HL-60/S4 (cell line): ENCODE data around the gene MYMK.
"Not testable (repeated sequence)": the region's sequence is repeated elsewhere in the genome, so short reads cannot be mapped to it uniquely, and the experiment has no call there.

ENCODE experiments used
- in situ Hi-C: fragments of 300-500 bp; cut with MboI; formaldehyde crosslinking; loops from 2 replicates; pipeline ENCODE4 v1.14.3; 2022; ENCODE audit warnings: low sequenced_read_pairs

MYMK gene, protein sequence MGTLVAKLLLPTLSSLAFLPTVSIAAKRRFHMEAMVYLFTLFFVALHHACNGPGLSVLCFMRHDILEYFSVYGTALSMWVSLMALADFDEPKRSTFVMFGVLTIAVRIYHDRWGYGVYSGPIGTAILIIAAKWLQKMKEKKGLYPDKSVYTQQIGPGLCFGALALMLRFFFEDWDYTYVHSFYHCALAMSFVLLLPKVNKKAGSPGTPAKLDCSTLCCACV

DNA sequence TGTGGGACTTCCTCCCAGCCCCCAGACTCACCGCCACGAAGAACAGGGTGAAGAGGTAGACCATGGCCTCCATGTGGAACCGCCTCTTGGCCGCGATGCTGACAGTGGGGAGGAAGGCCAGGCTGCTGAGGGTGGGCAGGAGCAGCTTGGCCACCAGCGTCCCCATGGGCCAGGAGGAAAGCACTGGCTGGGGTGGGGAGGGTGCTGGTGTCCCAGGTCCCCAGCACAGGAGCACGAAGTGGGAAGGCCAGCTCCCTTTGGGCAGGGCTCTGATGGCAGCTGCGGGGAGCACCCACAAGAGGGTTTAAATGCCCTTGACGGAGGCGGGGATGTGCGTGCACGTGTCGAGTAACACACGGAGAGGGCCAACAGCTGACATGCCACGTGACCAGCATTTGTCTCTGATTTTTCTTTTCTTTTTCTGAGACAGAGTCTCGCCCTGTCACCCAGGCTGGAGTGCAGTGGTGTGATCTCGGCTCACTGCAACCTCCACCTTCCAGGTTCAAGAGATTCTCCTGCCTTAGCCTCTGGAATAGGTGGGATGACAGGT is at the start of gene MYMK:
TSS of gene MYMK (minus strand) at position 281 of the 550 bp plus-strand sequence. CDS start at position 166, 115 bp downstream.
- in situ Hi-C loops: no loop called here

DNA sequence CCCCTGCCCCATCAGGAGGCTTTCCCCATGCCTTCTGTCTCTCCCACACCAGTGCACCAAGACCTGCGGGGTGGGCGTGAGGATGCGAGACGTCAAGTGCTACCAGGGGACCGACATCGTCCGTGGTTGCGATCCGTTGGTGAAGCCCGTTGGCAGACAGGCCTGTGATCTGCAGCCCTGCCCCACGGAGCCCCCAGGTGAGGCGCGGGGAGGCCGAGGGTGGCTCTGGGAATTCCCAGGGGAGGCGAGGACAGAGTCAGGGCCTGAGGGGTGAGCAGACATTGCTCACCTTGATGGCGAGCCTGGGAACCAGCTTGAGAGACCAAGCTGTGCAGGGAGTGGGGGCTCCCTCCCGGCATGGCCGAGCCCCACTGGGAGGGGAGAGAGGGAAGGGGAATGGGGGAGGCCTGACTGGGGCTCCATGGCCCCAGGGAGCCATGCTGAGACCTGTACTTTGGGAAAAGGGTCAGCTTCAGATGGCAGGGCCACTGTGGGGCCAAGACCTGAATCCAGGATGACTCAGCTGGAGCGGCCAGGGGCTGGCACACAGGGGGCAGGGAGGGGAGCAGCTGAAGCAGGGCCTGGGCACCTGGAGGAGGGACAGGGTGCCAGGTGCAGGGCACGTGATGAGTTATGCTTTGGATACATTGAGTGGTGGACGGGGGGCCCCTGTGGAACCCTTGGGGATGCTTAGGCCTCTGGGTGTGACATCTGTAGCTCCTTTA is 49.2 kb upstream of the MYMK start:
- in situ Hi-C loops: no loop called here

DNA sequence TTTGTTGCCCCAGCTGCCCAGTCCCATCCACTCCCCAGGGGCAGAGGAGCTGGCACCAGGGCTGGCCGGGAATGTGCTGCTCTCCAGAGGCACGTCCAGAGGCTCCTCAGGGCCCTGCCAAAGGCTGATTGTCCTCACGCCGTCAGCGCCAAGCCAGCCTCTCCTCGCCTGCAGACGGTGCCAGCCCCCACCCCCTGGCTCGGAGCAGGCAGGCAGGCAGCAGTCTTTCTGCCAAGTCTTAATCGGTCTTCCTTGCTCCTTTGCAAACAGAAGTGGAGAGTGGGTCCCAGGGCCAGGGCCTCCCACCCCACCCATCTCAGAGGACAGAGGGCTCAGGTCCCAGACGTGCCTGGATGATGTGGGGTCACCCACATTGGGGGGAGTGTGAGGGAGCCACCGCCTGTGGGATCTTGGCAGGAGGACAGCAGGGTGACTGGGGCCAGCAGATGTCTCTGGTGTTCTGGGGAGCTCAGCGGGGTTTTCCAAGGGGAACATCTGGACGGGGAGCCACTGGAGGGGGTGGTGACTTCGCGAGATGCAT is 48.1 kb upstream of the MYMK start:
- in situ Hi-C loops: no loop called here

DNA sequence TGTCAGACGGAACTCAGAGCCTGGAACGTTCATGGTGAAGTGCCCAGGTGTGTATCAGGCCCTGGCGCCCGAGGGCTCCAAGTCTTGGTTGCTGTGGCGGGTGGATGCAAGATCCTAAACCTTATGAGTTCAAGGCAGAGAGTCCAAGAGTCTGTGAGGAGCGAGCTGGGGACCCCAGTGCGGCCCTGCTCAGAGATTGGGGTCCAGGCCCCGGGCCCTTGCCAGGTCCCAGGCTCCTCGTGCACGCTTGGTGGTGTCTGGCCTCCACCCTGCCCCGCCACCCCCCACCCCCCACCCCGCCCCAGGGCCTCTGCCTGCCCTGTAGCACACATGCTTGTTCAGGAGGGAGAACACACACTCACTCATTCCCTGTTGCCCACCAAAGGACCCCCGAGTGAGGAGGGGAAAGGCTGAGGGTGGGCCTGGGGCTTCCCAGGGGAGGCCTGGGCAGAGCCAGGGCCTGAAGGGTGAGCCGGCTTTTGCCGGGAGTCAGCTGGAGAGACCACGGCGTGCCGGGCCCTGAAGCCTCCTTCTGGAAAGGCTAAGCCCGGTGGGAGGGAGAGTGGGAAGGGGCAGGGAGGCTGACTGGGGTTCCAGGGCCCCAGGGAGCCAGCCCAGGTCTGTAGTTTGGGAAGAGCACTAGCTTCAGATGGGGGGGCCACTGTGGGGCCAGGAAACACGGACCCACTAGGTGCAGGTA is 47.3 kb upstream of the MYMK start:
- in situ Hi-C loops: no loop called here

DNA sequence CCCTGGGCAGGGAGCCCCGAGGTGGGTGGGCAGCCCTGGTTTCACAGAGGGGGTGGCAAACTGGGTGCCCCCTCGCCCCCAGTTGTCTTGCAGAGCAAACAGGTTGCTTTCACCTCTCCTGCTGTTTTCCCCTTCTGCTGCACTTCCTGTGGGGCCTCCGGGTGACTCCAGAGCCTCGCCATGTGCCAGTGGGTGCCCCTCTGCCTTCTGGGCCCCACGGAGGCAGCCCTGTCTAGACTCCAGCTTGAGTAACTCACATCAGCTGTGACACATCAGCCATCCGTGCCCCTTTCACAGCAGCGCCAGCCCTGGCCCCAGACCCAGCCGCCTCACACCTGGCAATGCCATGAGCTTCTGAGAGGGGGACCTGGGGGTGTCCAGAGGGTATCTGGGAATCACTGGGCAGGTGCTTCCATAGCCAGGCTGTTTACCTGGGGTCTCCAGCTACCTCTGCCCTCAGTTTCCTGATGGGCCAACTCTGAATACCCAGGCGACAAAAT is 46.7 kb upstream of the MYMK start:
- in situ Hi-C loops: no loop called here

DNA sequence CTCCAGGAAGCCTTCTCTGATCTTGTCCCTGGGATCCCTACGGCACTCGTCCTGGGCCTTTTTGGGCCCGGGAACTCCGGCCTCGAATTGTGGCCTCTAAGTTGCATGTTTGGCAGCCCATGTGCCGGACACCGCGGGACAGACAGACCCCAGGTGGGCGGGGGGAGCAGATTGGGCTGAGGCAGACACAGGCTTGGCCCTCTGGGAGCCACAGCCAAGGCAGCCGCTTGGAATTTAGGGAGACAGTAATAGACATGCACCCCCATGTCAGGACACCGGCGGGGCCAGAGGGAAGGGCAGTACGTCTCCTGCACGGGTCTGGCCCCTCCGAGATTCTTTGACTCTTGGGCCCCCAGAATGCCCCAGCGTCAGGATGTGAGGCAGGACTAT is 45.9 kb upstream of the MYMK start:
- in situ Hi-C loops: no loop called here

DNA sequence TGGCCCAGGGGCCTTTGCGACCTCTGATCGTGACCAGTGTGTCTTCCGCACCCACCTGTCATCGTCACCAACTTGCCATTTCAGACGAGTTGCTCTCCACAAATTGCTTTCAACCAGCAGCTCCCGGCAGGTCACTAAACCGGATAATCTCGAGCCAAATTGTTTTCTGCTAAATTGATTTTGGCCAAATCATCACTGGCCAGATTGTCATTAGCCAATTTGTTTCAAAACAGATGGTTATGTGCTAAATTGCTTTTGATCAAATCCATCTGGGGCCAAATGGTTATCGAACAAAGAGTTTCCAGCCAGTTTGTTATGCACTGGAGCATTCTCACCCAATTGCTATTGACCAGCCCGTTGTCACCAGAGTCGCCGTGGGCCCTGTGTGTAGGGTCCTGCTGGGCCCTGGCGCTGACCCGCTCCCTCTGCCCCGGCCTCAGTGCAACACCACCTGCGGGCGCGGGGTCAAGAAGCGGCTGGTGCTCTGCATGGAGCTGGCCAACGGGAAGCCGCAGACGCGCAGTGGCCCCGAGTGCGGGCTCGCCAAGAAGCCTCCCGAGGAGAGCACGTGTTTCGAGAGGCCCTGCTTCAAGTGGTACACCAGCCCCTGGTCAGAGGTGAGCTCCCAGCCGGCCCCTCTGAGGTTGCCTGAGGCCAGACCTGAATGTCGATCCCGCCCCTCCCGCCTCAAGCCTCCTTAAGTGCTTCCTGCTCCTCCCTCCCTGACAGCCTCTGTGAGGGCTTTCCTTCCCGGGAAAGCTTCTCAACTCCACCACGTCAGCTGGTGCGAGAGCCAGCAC is 45.3 kb upstream of the MYMK start:
- in situ Hi-C loops: no loop called here

DNA sequence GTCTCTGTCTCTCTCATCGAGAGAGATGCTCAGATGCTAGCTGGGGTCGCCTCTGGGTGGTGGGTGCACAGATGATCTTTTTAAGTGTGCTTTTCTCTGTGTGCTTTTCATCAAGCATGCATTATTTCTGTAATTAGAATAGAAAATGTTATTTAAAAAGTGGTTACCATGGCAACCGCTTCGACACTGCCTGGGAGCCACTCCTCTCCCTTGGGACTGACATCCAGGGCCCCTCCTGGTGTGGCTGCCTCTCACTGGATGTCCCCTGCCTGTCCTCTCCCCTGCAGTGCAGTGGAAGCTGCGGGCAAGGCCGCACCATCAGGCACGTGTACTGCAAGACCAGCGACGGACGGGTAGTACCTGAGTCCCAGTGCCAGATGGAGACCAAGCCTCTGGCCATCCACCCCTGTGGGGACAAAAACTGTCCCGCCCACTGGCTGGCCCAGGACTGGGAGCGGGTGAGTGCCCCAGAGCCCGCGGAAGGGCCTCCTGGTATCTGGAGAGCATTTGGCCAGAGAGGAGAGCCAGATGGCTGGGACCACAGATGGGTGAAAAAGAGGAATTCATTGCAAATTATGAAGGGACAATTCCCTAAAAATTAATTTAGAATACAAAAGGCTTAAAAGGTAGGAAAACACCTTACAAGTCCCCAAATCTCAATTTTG is 44.5 kb upstream of the MYMK start:
- in situ Hi-C loops: no loop called here

DNA sequence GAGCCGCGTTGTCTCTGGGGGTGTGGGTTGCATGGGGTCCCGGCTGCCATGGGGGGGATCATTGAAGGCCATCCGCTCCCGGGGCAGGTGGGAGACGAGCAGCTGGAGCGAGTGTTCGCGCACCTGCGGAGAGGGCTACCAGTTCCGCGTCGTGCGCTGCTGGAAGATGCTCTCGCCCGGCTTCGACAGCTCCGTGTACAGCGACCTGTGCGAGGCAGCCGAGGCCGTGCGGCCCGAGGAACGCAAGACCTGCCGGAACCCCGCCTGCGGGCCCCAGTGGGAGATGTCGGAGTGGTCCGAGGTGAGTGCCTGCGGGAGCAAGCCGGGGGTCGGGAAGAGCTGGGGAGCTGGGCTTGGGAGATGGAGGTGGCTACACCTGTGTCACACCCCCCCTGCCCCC is 43.4 kb upstream of the MYMK start:
- in situ Hi-C loops: no loop called here

DNA sequence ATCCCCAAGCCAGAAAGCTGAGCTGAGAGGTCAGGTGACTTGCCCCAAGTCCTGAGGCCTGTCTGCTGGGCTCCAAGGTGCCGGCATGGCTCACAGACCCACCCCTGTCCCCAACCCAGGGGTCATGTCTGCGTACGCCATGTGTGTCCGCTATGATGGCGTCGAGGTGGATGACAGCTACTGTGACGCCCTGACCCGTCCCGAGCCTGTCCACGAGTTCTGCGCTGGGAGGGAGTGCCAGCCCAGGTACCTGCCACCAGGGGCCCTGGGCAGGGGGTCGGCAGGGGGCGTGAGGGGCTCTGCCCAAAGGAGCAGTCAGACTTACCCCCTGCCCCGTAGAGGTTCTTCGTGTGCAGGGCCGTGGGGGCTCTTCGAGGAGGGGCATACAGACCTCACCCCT is 42.1 kb upstream of the MYMK start:
- in situ Hi-C loops: no loop called here

DNA sequence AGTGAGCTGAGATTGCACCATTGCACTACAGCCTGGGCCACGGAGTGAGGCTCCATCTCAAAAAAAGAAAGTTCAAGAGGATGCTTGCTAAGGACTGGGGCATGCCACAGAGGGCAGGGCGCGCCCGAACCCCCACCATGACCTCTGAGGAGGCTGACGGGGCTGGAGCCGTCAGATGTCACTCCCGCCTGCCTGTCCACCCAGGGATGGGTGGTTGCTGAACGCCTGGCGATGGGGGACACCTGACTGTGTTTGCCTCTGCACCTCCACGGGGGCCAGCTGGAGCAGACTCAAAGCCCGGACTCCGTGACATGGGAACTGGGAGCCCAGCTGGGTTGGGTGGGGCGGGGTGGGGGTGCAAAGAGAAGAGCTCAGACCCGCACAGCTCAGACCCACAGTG is 41.6 kb upstream of the MYMK start:
- in situ Hi-C loops: no loop called here

DNA sequence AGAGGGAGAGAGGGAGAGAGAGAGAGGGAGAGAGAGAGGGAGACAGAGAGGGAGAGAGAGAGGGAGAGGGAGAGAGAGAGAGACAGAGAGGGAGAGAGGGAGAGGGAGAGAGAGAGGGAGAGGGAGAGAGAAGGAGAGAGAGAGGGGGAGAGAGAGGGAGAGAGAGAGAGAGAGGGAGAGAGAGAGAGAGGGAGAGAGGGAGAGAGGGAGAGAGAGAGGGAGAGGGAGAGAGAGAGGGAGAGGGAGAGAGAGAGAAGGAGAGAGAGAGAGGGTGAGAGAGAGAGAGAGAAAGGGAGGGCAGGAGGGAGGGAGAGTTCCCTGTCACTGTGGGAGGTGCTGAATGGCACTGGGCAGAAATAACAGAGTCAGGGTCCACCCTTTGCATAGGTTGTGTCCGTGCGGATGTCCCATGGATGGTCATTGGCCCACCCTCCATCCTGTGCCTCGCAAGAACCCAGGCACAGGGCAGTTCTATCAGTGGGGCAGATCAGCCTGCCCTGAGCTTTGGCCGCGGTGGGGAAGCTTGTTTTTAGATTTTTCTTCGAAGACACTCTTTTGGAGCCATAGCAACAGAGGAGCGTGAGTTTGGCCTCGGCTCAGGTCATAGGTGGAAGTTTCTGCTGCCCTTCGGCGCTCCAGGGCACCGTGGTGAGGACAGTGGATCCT is 39.8 kb upstream of the MYMK start:
- in situ Hi-C loops: no loop called here

DNA sequence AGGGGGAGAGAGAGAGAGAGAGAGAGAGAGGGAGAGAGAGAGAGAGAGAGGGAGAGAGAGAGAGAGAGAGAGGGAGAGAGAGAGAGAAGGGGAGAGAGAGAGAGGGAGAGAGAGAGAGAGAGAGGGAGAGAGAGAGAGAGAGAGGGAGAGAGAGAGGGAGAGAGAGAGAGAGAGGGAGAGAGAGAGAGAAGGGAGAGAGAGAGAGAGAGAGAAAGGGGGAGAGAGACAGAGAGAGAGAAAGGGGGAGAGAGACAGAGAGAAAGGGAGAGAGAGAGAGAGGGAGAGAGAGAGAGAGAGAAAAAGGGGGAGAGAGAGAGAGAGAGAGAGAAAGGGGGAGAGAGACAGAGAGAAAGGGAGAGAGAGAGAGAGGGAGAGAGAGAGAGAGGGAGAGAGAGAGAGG is 39.1 kb upstream of the MYMK start:
- in situ Hi-C loops: not testable (repeated sequence)

DNA sequence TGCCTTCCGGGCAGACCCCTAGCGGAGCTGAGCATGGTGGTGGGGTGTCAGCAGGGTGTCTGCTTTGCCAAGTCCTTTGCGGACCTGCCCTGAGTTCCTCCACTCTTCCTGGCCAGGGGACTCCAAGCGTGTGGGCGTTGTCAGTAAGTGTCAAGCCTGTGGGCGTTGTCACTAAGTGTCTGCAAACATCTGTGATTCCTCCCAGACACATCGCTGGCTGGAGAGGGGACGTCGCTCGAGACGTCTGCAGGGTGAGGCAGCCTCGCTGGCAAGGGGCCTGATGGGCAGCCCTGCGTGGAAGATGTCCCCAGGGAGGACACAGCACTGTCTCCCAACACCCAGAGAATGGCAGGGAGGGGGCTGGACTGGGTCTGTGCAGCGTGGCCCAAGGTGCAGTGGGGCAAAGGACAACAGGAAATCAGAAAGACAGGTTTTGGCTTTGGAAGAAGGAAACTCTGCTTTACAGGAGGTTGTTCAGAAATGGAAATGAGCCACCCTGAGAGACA is 38.6 kb upstream of the MYMK start:
- in situ Hi-C loops: no loop called here

DNA sequence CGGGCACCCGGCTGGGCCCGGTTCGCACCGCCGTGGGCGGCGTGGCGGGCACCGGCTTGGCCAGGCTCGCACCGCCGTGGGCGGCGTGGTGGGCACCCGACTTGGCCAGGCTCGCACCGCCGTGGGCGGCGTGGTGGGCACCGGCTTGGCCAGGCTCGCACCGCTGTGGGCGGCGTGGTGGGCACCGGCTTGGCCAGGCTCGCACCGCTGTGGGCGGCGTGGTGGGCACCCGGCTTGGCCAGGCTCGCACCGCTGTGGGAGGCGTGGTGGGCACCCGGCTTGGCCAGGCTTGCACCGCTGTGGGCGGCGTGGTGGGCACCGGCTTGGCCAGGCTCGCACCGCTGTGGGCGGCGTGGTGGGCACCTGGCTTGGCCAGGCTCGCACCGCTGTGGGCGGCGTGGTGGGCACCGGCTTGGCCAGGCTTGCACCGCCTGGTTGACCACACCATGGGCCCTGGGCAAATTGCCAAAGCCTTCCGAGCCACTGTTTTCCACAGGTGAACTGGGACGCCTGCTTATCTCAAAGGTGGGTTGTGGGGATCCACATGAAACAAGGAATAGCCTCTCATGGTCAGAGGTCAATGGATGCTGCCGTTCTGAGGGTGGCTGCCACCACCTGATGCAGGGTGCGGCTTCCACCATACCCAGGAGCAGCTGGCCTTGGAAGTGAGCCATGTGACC is 38.0 kb upstream of the MYMK start:
- in situ Hi-C loops: no loop called here

DNA sequence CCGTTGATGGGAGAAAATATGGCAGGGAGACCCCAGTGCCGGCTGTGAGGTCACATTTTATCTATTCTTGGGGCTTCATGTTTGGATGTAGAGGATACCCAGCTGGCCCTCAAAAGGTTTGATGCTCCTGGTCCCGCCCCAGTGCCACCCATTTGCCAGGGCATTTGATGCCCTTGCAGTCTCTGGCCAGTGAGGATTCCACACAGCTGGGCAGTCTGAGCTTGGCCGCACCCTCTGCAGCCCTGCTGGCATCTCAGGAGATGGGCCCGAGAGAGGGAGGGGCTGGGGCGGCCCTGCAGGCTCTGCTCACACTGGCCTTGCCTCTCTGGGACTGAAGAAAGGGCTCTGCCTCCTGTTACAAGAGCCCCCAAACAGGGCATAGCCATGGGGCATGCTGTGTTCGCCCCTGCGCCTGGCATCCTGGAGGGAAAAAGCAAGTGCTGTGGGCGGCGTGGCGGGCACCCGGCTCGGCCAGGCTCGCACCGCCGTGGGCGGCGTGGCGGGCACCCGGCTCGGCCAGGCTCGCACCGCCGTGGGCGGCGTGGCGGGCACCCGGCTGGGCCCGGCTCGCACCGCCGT is 37.3 kb upstream of the MYMK start:
- in situ Hi-C loops: no loop called here

DNA sequence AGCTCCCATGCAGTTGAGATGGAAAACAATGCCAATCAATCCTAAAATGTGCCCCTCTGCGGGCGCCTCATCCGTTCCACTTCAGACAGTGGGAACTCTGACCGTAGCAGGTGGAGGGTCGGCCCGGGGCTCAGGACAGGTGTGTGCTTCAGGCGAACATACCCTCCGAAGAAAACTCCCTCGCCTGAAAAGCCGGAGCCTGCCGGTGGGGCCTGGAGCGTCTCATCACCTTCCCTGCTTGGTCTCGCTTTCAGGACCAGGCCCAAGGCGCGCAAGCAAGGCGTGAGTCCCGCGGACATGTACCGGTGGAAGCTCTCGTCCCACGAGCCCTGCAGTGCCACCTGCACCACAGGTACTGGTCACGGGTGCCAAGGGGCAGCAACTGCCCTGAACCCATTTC is 36.2 kb upstream of the MYMK start:
- in situ Hi-C loops: no loop called here

DNA sequence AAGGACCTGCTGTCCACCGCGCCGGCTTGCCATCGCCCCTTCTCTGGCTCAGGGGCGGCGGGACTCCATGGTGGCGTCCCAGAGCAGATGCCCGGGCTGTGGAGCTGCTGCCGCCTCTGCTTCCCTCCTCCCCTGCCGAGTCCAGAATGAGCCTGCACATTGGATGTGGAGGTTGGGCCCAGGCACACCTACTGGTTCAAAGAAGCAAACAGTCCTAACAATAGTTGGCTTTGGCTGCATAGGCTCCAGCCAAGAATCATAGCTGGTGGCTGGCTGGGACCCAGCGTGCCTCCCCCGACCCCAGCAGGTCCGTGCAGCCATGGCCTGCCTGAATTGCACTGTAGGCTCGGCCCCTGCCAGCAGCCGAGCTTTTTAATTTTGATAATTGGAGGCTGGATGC is 35.6 kb upstream of the MYMK start:
- in situ Hi-C loops: no loop called here
